Stimulated activated CD8-positive, alpha-beta memory T cell treated with anti-CD3 and anti-CD28 coated beads, Interleukin-15, amount 100 ng/mL, for 4 hours (primary cell): ENCODE data around the gene MINDY2.
"Not testable (repeated sequence)": the region's sequence is repeated elsewhere in the genome, so short reads cannot be mapped to it uniquely, and the experiment has no call there.

ENCODE experiments used
- DNase-seq, 2 donors: peaks; one replicate each; pipeline ENCODE4 v3.0.0-alpha.2; 2020; ENCODE audit warnings: low read depth in 2 of 2

The MINDY2 gene

DNA sequence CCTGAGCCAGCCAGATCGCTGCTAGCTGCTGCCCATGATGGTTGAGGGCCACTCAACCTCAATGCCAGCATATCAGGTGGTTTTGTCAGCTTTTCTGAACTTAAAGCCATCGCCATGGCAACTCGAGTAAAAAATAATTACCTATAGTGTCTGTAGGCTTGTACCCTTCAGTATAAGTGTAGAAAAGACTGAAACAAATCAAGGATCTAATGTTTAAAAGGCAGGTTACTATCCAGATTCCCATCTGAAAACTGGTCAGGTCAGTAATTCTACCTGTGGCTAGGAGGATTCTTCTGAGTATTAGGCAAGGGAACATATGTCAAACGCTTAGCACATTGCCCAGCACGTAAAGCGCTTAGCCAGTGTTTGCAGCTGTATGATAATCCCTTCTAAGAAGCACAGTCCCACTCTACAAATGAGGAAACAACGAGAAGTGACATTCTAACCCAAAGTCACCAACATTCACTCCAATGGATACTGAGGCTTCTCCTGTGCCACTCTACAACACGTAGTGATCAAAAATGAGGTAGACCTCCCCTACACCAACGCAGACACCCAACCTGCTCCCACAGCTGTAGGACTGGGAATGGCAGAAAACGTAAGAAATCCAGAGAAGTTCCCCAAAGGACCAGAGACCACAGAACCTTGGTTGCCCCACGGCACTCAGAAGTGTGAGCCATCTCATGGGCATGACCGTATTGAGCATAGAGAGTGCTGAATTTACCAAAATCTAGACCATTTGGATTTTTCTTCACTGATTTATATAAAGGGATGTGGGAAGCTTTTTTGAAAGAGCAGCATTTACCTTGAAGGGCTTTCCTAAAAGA, 107.1 kb downstream of the MINDY2 start:
- no peak for DNase-seq

DNA sequence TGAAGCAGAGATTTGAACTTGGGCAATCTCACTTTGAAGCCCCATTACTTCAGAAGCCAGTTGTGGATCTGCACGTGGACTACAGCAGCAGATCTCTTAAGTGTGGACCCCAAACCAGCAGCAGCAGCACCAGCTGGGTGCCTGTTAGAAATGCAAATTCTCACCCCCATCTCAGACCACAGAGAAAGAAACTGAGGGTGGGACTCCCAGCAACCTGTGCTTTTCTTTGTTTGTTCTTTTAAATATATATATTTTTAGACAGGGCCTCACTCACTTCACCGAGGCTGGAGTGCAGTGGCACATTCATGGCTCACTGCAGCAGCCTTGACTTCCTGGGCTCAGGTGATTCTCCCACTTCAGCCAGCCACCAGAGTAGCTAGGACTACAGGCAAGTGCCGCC, 109.2 kb downstream of the MINDY2 start:
- no peak for DNase-seq

- DNase-seq = no peak
Observed at GRCh38 chr15:58882243-58882642, 111.1 kb downstream of the MINDY2 start.

DNA sequence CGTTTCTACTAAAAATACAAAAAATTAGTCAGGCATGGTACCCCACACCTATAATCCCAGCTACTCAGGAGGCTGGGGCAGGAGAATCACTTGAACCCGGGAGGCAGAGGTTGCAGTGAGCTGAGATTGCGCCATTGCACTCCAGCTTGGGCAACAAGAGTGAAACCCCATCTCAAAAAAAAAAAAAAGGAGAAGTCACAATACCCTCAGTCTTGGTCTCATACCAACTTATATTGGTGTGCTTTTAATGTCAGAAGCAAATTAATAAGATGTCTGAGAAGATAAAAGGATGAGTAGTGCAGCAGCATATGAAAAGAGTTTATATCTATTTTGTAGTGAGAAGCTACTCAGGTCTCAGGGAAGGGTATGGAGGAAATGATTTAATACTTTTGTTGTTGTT, 112.8 kb downstream of the MINDY2 start:
- DNase-seq = not testable (repeated sequence)

DNA sequence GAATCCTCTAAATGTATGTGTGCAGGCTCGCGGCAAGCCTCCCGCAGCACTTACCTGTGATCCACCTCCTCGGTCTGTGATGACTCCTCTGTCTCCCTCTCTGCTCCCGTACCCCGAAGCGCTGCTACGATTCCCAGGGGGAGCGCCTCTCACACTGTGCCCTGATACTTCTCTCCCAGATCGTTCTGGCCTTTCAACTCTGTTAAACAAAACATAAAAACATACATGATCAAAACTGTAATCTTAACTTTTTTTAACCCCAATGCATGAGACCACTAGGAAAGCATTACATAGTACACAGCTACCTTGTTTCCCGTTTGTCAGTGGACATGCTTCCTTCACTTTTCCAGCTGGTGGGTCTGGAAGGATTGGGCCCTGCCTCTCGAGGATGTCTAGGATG, 115.8 kb downstream of the MINDY2 start:
- no peak for DNase-seq

- DNase-seq = no peak
Observed at GRCh38 chr15:58889363-58889762, 118.3 kb downstream of the MINDY2 start.

DNA sequence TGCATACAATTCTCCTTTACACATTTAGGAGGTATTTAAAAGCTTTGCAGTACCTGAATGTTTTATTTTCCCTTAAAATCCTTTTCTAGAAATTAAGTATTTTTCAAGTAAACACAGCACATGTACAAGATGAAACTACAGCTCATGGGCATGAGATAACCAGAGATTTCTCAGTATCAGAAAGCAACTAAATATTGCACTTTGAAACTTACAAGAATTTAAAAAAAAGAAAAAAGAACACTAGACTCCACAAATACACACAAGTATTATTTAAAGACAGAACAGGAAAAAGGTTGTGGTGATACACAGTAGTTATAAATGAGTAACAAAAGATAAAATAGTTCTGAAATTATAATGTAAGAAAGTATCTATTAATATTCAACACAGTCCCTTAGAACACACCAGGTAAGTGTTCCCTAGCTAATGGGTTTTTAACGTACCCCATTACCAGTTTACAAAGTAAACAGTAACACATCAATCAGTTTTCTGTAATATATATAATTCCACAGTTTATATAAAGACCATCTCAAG, 127.1 kb downstream of the MINDY2 start:
- DNase-seq = no peak

- DNase-seq = no peak
Observed at GRCh38 chr15:58900631-58901030, 129.5 kb downstream of the MINDY2 start.

- DNase-seq = no peak
Observed at GRCh38 chr15:58908550-58909309, 137.6 kb downstream of the MINDY2 start.

GRCh38 chr15:58909616-58910015, 138.5 kb downstream of the MINDY2 start:
- DNase-seq = no peak

DNA sequence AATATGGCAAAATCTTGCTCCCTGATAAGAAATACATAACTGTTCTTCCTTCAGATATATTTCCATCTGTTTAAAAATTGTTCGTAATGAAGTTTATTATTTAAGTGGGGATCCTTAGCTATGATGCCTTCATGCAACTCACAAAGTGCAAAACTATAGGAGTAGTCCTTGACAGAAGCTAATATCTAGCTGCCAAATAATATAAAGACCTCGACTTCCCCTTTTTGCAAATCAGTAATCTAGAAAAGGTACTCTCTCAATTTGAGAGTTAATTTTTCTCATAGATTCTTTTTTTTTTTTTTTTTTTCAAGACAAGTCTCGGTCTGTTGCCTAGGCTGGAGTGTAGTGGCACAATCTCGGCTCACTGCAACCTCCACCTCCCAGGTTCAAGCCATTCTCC, 139.4 kb downstream of the MINDY2 start:
- DNase-seq = no peak
